HG03066 (cell line): ENCODE measurements around the gene TBCK.

ENCODE experiments used
- ATAC-seq: cut with Tn5 transposase; IDR thresholded peaks from one replicate; pipeline ENCODE4 v1.9.1; 2021; ENCODE audit warnings: low read depth; ENCODE audit not compliant: unreplicated experiment

TBCK gene

DNA sequence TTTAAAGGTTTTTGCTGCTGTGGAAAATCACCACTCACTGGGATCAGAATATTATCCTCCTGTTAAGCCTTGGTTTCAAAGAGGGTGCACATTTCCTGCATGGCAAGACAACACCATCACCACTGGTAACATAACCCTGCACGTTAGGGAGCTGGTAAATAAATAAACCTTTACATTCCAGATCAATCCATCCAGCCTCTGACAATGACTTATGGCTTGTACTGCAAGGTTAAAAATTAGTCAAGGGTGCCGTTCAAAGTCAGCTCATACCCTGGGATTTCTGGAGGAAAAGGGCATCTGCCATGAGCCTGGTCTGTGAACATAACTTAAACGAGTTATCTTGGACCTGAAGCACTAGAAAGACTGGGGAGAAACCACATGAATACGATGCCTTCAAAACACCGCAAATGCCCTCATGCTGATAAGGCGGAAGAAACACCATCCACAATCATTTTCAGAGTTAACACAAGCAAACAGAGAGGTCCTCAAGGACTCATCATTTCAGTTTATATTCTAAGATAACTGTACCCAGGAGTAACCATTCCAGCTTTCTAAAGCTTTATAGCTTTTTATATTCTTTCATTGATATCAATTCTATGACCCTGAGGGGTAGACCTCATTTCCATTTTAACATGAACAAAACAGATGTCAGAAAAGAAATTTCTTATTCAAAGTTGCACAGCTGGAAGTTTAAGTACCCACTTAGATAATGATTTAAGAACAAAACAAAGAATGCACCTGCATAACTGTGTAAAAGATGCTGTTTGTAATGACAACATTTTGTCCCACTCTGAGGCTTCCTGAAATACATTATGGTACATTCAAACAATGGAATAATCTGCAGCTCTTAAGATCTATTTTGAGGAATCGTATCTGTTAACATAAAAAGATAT lies 317.6 kb downstream of the TBCK start:
- no peak for ATAC-seq

DNA sequence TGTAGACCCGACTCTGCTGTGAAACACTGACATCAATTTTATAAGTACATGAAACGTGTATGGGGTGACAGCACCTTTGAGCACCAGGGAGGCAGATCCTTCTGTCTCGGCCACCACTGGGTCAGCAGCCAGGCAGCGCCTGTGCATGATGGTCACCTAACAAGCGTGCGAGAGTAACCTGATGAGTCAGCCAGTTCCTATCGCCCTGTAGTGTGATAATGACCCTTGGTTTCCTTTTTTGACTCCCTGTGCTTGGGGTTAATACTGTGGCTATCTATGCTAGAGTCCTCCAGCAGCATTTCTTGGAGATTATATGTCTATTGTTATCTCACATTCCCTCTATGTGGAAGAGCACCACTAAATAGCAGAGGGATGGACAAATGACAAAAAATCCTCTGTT lies 319.2 kb downstream of the TBCK start:
- no peak for ATAC-seq

DNA sequence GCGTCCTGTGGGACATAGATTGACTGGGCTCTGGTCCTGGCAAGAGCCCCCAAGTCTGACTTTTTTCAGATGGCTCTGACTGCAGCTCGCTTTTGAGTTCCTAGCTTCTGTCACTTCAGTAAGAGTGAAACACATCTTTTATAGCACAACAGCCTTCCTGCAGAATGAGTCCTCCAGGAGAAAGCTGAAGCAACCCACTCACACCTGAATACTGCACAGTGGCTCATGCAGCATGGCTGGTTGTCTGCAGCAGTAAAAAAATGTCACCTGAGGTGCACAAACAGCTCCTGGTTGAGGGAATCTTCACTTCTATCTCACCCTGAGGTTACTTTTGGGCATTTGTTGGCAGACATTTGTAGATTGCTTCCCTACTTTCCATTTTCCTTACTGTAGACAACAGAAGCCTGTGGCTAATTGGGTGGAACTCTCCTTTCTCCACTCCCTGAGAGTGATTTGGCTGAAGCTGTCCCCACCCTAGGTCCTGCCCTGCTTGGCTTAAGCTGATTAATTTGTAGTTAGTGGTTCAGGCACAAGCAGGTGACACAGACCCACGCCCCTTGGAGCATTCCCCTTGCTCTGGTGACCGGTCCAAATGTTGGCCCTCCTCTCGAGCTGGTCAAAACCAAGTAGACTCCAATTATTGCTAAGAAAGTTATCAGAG lies 321.0 kb downstream of the TBCK start:
- ATAC-seq, result no peak

DNA sequence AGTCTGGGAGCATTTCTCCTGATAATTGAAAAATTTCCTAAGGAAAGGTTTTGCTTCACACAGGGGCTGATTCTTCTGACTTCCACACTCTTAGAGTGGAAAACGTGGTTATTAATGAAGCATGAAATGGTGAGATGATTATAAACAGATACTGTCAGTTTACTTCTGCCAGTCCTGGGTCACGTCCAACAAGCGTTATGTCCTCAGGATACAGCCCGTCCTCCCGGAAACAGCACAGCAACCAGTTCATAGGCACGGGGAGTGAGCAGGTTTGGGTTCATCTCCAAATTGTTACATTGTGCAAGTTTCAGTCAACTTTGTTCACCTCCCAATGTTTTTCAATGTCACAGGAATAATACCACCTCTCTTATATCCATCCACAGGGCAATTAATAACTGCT lies 321.9 kb downstream of the TBCK start:
- ATAC-seq, result no peak

DNA sequence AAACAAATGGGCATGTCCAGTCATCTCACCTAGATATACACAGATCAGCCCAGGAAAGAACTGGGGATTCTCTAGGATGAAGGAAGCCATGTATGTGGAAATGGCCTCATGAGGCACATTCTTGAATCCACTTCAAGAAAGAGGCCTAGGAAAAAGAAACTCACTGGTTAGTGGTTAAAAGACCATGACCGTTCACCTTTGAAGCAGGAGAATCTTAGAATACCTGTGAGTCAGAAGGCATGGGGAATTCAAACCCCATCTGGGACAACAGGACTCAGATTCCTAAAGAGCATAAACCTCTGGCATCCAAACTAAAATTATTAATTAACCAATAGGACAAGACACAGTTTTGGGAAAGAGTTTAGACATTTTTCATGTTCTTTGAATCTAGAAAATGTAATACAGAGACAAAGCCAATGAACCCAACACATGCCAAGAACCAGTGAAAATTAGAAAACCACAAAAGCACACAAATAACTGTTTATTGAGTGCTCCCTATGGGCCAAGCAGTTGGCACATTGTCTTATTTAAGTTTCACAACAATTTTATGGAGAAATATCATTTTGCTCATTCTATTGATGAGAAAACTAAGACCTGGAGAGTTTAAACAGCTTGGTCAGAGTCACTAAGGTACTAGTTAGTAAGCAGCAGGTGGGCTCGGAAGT lies 323.2 kb downstream of the TBCK start:
- ATAC-seq, result no peak

DNA sequence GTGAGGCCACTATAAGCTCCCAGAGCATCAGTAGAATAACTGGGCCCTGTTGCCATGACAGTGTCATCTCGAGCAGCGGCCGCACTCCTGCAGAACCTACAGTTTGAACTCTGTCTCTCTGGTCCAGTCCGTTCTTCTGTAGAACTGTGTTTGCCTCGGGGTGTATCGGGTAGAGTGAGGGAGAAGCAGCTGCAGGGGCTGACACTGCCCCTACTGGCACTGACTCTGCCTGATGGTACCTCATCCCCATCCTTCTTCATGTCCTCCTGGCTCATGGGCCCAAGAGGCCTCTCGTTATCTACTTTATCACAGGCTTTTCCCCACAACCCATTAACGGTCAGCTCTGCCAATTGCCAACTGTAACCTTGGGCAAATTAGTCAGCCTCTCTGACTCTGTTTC lies 324.3 kb downstream of the TBCK start:
- no peak for ATAC-seq
